Measurements from ENCODE around the gene SIRPB2.

DNA sequence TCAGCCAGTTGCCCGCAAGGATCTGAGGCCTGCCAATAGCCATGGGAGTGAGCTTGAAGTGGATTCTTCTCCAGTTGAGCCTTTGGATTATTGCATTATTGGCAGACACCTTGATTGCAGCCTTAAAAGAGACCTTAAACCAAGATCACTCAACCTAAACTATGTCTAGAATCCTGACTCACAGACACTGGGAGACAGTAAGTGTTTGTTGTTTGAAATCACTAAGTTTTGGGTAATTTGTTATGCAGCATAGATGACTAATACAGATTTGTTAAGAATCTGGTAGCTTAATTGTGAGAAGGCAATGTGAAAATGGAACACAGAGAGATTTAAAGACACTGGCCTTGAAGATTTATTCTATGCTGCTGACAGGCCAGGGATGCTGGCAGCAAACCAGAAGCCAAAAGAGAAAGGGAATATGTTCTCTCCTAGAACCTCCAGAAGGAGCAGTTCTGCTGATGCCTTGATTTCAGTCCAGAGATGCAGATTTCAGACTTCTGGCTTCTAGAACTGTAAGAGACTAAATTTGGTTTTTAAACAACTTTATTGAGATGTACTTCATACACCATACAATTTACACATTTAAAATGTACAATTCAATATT is 48.7 kb upstream of the SIRPB2 start:
- no peak for TF ChIP-seq CTCF (IDR thresholded peaks at IDR 0.05; ENCODE audit: poor library complexity, severe bottlenecking)
- TF ChIP-seq TAF1 (IDR thresholded peaks at IDR 0.05; ENCODE audit: low read depth), result no peak
- no peak for TF ChIP-seq SMC3 (conservative IDR thresholded peaks at IDR 0.05; ENCODE audit: poor library complexity)
- TF ChIP-seq RAD21 (conservative IDR thresholded peaks at IDR 0.05), result no peak
- no peak for TF ChIP-seq POLR2AphosphoS5 (IDR thresholded peaks at IDR 0.05)
